GM12872 (cell line): ENCODE measurements around the gene PAX7.

Source experiments
- TF ChIP-seq, protein P1 (sequence below): IDR thresholded peaks from 3 replicates; pipeline ENCODE4 v1.5.1; 2011; ENCODE audit warnings: low read depth, mild to moderate bottlenecking, low read length, moderate library complexity; ENCODE audit not compliant: insufficient read depth

PAX7 gene

DNA sequence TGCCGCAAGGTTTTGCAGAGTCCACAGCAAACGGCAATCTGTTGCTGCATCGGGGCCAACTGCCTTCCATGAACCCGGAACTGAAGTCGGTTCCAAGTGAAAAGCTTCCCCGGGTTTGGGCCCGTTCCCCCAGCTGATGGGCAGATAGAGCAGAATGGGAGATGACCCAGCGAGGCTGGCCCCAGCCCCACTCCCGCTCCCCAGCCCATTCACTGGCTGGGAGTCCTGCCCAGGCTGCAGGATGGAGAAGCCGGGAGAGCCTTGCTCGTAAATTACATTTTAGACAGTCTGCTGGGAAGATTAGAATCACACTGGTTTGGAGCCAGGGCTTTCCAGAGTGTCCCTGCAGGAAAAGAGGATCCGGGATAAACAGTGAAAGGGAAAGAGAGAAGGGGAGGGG, 31.6 kb upstream of the PAX7 start:
- TF ChIP-seq, protein P1, sequence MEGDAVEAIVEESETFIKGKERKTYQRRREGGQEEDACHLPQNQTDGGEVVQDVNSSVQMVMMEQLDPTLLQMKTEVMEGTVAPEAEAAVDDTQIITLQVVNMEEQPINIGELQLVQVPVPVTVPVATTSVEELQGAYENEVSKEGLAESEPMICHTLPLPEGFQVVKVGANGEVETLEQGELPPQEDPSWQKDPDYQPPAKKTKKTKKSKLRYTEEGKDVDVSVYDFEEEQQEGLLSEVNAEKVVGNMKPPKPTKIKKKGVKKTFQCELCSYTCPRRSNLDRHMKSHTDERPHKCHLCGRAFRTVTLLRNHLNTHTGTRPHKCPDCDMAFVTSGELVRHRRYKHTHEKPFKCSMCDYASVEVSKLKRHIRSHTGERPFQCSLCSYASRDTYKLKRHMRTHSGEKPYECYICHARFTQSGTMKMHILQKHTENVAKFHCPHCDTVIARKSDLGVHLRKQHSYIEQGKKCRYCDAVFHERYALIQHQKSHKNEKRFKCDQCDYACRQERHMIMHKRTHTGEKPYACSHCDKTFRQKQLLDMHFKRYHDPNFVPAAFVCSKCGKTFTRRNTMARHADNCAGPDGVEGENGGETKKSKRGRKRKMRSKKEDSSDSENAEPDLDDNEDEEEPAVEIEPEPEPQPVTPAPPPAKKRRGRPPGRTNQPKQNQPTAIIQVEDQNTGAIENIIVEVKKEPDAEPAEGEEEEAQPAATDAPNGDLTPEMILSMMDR: no peak

DNA sequence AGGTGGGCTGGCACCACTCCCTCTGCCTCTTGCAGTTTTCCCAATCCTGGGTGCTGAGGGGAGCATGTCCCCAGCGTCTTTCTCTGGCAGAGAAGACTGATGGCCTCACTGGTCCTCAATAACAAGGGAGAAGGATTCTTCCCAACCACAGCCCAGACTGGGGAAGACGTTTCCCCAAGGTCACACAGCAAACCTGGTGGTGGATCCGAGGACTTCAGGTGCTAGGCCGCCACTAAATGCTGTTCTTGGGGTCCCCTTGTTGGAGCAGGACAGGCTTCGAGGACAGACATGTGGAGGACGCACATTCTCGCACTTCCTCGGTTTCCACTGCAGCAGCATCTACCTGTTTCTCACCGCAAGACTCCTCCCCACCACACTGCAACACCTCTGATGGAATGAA, 30.9 kb upstream of the PAX7 start:
- TF ChIP-seq, protein P1: peak; percentile 25; the same call in 1 of the 3 replicates

DNA sequence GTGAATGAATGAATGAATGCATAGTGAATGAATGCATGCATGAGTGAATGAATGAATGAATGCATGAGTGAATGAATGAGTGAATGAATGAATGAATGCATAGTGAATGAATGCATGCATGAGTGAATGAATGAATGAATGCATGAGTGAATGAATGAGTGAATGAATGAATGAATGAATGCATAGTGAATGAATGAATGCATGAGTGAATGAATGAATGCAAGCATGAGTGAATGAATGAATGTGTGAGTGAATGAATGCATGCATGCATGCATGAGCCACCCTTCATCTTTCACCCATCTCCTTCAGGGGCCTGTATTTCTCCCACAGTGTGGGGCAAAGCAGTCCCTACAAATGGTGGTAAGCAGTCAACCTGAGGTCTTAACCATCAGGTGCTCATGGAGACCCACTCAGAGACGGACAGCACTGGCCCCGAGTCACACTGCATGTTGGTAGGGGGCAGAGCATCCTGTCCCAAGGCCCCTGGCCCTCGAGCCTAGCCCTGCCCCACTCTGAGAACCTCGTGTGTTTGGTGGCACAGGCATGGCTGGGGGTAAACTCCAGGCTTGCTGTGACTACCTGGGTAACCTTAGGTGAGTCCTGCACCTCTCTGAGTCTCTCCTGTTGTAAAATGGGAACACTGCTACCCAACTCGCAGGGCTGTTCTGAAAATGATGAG, 28.0 kb upstream of the PAX7 start:
- TF ChIP-seq, protein P1: no peak

DNA sequence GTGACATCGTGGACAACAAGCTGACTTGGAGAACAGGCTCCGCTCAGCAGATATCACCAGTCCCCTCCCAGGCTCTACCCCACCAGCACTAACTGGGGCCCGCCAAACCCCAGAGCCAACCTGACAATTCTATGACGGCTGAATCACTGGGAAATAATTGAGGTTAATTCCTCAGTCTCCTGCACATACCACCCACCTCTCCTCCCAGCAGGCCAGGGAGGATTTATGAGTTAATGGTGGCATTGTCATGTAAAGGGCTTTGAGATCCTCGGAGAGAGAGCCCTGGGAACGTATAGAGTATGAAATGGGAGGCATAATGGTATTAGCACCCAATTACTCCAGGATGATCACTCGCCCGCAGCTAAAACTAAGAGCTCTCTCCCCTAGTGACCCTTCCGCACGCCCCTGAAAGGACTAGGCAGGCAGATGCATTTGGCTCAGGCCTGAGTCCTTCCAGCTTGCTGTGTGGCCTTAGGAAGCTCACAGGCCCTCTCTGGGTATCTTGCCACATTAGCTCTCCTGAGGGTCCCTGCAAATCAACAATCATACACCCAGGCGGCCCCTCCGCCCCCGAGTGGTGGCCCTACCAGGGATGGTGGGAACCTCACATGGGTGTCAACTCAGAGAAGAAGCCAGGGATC, 27.3 kb upstream of the PAX7 start:
- TF ChIP-seq, protein P1: no peak

DNA sequence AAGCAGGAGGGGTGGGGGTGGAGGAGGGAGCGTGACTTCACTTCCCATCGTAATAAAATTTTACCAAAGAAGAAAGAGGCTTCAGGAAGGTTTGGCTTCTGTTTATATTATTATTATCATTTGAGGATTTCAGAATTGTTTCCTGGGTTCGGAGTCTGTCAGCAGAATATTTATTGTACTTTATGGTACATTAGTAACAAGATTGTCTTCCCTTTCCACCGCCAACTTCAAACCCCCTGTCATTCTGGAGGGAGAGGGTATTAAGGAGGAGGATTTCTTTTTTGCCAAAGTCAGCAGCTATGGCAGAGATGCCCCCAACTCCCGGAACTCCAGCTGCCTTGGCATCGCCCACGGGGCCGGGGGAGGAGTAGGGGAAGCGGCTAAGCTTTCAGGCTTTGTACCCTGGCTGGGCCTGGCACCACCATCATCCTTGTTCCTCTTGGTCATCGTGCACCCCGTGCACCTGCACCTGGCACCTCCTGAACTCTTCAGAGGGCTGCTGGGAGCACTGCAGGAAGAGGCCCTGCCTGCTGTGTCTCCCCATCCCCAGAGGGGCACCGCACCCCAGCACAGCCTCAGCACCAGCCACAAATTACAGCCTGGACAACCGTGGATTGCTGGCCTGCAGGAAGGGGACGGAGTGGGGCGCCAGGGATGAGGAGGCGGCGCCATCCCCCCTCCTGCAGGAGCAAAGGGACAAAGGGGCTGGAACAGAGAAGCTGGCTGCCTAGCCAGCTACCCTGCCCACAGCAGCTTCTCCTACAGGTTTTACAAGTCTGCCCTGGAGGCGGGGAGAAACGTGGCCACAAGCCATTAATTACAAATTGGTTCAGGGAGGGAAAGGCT, 24.0 kb upstream of the PAX7 start:
- TF ChIP-seq, protein P1: no peak

DNA sequence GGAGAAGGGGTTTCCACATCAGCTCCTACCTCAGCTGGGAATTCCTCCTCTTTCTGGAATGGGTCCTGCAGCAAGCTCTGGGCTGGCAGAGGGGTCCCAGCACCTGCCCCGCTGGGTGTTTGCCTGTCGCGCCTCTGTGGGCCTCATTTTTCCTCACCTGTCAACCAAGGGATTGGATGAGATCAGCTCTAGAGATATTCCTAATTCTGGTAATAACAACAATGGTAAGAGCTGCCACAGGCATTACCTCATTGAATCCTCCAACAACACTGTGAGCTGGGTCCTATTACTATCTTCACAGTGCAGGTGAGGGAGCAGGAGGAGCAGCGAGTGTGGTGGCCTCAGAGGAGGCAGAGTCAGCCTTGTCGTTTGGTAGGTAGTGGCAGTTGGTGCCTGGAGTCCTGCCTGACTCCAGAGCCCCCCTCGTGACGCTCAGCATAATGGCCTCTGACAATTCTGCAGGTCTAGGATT, 23.3 kb upstream of the PAX7 start:
- TF ChIP-seq, protein P1: no peak

DNA sequence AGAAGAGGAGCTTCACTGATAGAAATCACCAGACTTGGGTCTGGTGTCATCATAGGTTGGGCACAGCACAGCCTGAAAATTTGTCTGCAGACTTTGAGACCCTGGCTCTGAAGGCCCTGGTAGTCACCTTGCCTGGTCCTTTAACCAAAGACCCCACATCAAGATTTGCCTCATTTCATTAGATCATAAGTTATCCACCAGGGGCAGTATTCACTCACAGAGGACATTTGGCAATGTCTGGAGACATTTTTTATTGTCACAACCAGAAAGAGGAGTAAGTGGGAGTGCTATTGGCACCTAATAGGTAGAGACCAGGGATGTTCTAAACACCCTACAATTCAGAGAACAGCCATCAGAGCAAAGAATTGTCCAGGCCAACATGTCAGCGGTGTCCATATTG, 22.1 kb upstream of the PAX7 start:
- TF ChIP-seq, protein P1: no peak
